ENCODE data around the gene SLC7A1. TPM values are rescaled to one million over a fixed set of nuclear protein-coding genes. Genes with fewer than 3 reads are reported as not detected.

Gene SLC7A1
- total and polyA plus RNA-seq, 2 of the 13 experiments (the other 11 are each of a cell fraction or from before 2014, with no cell fraction given), result 14.5 to 15.3 TPM

DNA sequence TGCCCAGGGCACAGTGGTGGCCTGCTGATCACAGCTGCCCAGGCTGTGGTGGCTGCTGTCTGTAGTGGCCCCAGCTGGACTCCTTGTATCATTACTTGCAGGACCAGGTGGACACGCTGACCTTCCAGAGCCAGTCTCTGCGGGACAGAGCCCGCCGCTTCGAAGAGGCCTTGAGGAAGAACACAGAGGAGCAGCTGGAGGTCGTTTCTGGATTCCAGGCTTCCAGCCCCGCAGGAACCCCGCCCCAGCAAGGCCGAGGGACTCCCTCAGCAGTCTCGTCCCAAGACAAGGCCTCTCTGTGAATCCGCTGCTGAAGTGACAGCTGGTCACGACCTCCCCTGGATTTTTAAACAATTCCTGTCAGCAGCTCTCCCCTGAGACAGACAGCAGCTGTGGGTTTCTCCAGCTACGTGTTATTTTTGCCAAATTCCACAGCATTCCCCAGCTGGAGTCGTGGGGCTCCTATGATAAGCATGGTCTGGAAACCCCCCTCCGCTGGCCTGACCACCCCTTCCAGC lies 98.3 kb downstream of the SLC7A1 start:
- Histone ChIP-seq H3K9ac (ENCODE audit: insufficient read depth, low read depth, low read length) (no peak overlapping the region), H3K4me2 (ENCODE audit: low read depth, low read length) (no peak overlapping the region), H3K4me1 (ENCODE audit: insufficient read depth, low read length) (no peaks in the 10 kb centered on the region), H3K27ac (ENCODE audit: extremely low read length, insufficient read depth, low read length) (no peak overlapping the region), H2AFZ (ENCODE audit: low read length) (no peak overlapping the region), H3K79me2 (ENCODE audit: insufficient read depth, low read length) (no peaks in the 10 kb centered on the region), H3K27me3 (ENCODE audit: control insufficient read depth in 1 of 2, insufficient read depth in 2 of 2, low read length in 2 of 2) (peaks cover 11 to 37% of the 10 kb centered on the region in 2 experiments; a peak in 4 of 5 replicates), H4K20me1 (ENCODE audit: insufficient read depth, low read length) (no peaks in the 10 kb centered on the region), H3K36me3 (replicated peaks in 1 of 2; ENCODE audit: control insufficient read depth in 1 of 2, insufficient read depth in 2 of 2, low read length in 2 of 2) (no peaks in the 10 kb centered on the region), H3K4me3 (replicated peaks in 1 of 3; ENCODE audit: insufficient read depth in 1 of 3, low read depth in 2 of 3, low read length in 3 of 3) (no peak overlapping the region), H3K9me3 (ENCODE audit: low read length) (no peaks in the 10 kb centered on the region)
- WGBS (ENCODE audit: low lambda C conversion rate), result 25% methylated on average over 9 of the region's 15 CpGs
- ATAC-seq, result peak; percentile 15; the same call in 1 of the 3 replicates
- no peak for TF ChIP-seq RBM39 (IDR thresholded peaks at IDR 0.05; ENCODE audit: low read depth, low read length, poor library complexity, severe bottlenecking)
- FAIRE-seq, result no peak
- ChIA-PET CTCF (ENCODE audit: low intra/inter-chr PET ratio, low total read pairs) (no interaction called here), POLR2A (no interaction called here)
- intact Hi-C loops (cut with micrococcal nuclease; ENCODE audit: unreplicated experiment), result no loop called here
- BruUV-seq (replicated peaks), result no TSS peak
- no peak for DNase-seq (ENCODE audit: low spot score)
- in situ Hi-C loops (cut with HindIII; ENCODE audit: extremely low pct_ligation_motif_present, low pct_unique_long_range_greater_than_20kb), result no loop called here

DNA sequence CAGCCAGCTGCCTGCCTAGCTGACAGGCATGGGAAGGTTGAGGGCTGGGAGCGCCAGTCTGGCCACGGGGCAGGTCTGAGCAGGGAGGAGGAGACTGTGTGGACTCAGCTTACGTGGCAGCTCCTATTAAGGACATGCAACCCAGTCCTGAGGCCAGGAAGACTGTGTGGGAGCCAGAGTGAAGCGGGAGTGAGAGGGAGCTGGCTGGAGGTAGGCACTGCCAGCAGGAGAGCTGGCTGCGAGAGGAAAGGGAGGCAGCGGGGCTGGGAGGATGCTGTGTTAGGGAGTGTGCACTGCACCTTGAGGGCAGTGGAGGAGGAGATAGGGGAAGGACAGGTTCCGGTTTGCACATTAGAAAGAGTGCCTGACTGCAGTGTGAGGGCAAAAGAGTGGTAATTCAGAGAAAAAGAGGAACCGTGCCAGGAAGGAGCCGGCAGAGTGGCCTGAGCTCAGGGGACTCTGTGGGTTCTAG lies 99.2 kb downstream of the SLC7A1 start:
- POLR2A ChIA-PET, result no interaction called here
- Histone ChIP-seq H3K4me3 (replicated peaks in 1 of 3; ENCODE audit: insufficient read depth in 1 of 3, low read depth in 2 of 3, low read length in 3 of 3) (no peak overlapping the region), H3K9me3 (ENCODE audit: low read length) (no peaks in the 10 kb centered on the region), H3K9ac (ENCODE audit: insufficient read depth, low read depth, low read length) (no peak overlapping the region), H3K27me3 (ENCODE audit: control insufficient read depth in 1 of 2, insufficient read depth in 2 of 2, low read length in 2 of 2) (peaks cover 11 to 30% of the 10 kb centered on the region in 2 experiments; a peak in 4 of 5 replicates), H3K36me3 (replicated peaks in 1 of 2; ENCODE audit: control insufficient read depth in 1 of 2, insufficient read depth in 2 of 2, low read length in 2 of 2) (no peaks in the 10 kb centered on the region), H3K4me2 (ENCODE audit: low read depth, low read length) (no peak overlapping the region), H3K79me2 (ENCODE audit: insufficient read depth, low read length) (no peaks in the 10 kb centered on the region), H3K4me1 (ENCODE audit: insufficient read depth, low read length) (no peaks in the 10 kb centered on the region), H2AFZ (ENCODE audit: low read length) (no peak overlapping the region), H4K20me1 (ENCODE audit: insufficient read depth, low read length) (no peaks in the 10 kb centered on the region), H3K27ac (ENCODE audit: extremely low read length, insufficient read depth, low read length) (no peak overlapping the region)
- CTCF ChIA-PET (ENCODE audit: low intra/inter-chr PET ratio, low total read pairs), result no interaction called here
- no TSS peak for BruUV-seq (replicated peaks)
- 9% methylated on average over 9 of the region's 9 CpGs for WGBS (ENCODE audit: low lambda C conversion rate)
- ATAC-seq (peak; percentile 65), DNase-seq (ENCODE audit: low spot score) (no peak), FAIRE-seq (no peak)
- in situ Hi-C loops (cut with HindIII; ENCODE audit: extremely low pct_ligation_motif_present, low pct_unique_long_range_greater_than_20kb) (no loop called here), intact Hi-C loops (cut with micrococcal nuclease; ENCODE audit: unreplicated experiment) (no loop called here)
- TF ChIP-seq MBNL3 (CRISPR knock-in tag; conservative IDR thresholded peaks at IDR 0.05), result no peak
- TF ChIP-seq EP300 (IDR thresholded peaks at IDR 0.05; ENCODE audit: low read depth in 2 of 2, low read length in 2 of 2), result no peak
- TF ChIP-seq EP300 (CRISPR knock-in tag; IDR thresholded peaks at IDR 0.05; ENCODE audit: borderline replicate concordance), result no peak
- no peak for TF ChIP-seq ATRX (CRISPR knock-in tag; IDR thresholded peaks at IDR 0.05; ENCODE audit: borderline replicate concordance)
- TF ChIP-seq ZNF83 (CRISPR knock-in tag; IDR thresholded peaks at IDR 0.05; ENCODE audit: borderline replicate concordance), result no peak
- TF ChIP-seq ZNF121 (CRISPR knock-in tag; IDR thresholded peaks at IDR 0.05), result no peak
- TF ChIP-seq, protein P1, sequence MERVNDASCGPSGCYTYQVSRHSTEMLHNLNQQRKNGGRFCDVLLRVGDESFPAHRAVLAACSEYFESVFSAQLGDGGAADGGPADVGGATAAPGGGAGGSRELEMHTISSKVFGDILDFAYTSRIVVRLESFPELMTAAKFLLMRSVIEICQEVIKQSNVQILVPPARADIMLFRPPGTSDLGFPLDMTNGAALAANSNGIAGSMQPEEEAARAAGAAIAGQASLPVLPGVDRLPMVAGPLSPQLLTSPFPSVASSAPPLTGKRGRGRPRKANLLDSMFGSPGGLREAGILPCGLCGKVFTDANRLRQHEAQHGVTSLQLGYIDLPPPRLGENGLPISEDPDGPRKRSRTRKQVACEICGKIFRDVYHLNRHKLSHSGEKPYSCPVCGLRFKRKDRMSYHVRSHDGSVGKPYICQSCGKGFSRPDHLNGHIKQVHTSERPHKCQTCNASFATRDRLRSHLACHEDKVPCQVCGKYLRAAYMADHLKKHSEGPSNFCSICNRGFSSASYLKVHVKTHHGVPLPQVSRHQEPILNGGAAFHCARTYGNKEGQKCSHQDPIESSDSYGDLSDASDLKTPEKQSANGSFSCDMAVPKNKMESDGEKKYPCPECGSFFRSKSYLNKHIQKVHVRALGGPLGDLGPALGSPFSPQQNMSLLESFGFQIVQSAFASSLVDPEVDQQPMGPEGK (CRISPR knock-in tag; IDR thresholded peaks at IDR 0.05), result no peak
- TF ChIP-seq ZNF776 (CRISPR knock-in tag; IDR thresholded peaks at IDR 0.05), result no peak
- no peak for TF ChIP-seq ZNF589 (CRISPR knock-in tag; conservative IDR thresholded peaks at IDR 0.05)
- TF ChIP-seq CHD2 (IDR thresholded peaks at IDR 0.05; ENCODE audit: low read depth, low read length), result no peak
- no peak for TF ChIP-seq MTA1 (CRISPR knock-in tag; IDR thresholded peaks at IDR 0.05; ENCODE audit: borderline replicate concordance)
- no peak for TF ChIP-seq ZNF777 (CRISPR knock-in tag; IDR thresholded peaks at IDR 0.05)
- no peak for TF ChIP-seq PHF5A (CRISPR knock-in tag; IDR thresholded peaks at IDR 0.05; ENCODE audit: low read depth, unreplicated experiment)
- TF ChIP-seq, protein P2, sequence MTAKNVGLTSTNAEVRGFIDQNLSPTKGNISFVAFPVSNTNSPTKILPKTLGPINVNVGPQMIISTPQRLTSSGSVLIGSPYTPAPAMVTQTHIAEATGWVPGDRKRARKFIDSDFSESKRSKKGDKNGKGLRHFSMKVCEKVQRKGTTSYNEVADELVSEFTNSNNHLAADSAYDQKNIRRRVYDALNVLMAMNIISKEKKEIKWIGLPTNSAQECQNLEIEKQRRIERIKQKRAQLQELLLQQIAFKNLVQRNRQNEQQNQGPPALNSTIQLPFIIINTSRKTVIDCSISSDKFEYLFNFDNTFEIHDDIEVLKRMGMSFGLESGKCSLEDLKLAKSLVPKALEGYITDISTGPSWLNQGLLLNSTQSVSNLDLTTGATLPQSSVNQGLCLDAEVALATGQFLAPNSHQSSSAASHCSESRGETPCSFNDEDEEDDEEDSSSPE (CRISPR knock-in tag; IDR thresholded peaks at IDR 0.05), result no peak
- no peak for TF ChIP-seq POLR2A (IDR thresholded peaks at IDR 0.05; ENCODE audit: insufficient read depth in 1 of 2, low read depth in 2 of 2, low read length in 2 of 2)
- TF ChIP-seq ZSCAN25 (CRISPR knock-in tag; IDR thresholded peaks at IDR 0.05), result no peak
